ENCODE measurements around the gene RFNG. TPM values are rescaled to one million over a fixed set of nuclear protein-coding genes. Genes with fewer than 3 reads are reported as not detected.

The RFNG gene
- total and polyA plus RNA-seq, 4 donors: 29.1 to 38.2 (median 36.1) TPM

DNA sequence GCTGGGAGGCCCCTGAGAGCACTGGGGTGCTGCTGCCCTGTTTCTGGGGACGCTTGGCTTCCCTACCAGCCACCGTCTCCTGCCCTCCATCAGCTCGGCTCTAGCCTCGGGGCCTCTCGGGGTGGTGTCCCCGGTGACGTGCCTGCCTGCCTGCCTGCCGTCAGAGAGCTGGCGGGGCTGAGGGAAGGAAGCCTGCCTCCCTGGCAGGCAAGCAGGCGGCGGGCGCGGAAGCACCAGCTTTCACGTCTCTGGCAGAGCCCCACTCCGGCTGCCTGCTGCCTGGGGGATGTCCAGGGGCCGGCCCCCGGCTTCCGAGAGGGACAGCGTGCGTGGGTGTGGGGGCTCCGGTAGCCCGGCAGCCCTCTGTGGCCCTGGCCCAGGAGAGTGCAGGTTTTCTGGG lies 38.3 kb downstream of the RFNG start:
- DNase-seq: peak in 2 of 3 donors; percentile 48 to 51
- Histone ChIP-seq H3K36me3 (ENCODE audit: control insufficient read depth in 4 of 4, insufficient read depth in 4 of 4, low read length in 4 of 4) (peaks cover 0 to 27% (median 0%) of the 10 kb centered on the region in 4 donors), H3K4me1 (ENCODE audit: control insufficient read depth in 5 of 5, insufficient read depth in 5 of 5, low read length in 5 of 5) (peaks cover 0 to 27% (median 0%) of the 10 kb centered on the region in 5 donors), H3K4me3 (no peak overlapping the region), H3K9me3 (ENCODE audit: control insufficient read depth in 4 of 4, insufficient read depth in 3 of 4, low read length in 3 of 4) (no peaks in the 10 kb centered on the region), H3K9ac (ENCODE audit: insufficient read depth in 1 of 2, low read length in 2 of 2) (peak overlapping the region in 1 of 2 donors; percentile 39), H3K27me3 (ENCODE audit: control insufficient read depth in 3 of 3, insufficient read depth in 3 of 3, low read length in 2 of 3) (no peaks in the 10 kb centered on the region), H3K27ac (ENCODE audit: low read depth in 1 of 2, low read length in 1 of 2) (peak overlapping the region; percentile 23 to 73)
- no peak for ATAC-seq (ENCODE audit: insufficient read depth, low FRiP score)
- TF ChIP-seq, protein P1, sequence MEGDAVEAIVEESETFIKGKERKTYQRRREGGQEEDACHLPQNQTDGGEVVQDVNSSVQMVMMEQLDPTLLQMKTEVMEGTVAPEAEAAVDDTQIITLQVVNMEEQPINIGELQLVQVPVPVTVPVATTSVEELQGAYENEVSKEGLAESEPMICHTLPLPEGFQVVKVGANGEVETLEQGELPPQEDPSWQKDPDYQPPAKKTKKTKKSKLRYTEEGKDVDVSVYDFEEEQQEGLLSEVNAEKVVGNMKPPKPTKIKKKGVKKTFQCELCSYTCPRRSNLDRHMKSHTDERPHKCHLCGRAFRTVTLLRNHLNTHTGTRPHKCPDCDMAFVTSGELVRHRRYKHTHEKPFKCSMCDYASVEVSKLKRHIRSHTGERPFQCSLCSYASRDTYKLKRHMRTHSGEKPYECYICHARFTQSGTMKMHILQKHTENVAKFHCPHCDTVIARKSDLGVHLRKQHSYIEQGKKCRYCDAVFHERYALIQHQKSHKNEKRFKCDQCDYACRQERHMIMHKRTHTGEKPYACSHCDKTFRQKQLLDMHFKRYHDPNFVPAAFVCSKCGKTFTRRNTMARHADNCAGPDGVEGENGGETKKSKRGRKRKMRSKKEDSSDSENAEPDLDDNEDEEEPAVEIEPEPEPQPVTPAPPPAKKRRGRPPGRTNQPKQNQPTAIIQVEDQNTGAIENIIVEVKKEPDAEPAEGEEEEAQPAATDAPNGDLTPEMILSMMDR (IDR thresholded peaks at IDR 0.05; ENCODE audit: control extremely low read depth, extremely low read depth): no peak
- WGBS, 2 donors: 53 to 55% methylated on average over 15 to 22 of the region's 22 CpGs

DNA sequence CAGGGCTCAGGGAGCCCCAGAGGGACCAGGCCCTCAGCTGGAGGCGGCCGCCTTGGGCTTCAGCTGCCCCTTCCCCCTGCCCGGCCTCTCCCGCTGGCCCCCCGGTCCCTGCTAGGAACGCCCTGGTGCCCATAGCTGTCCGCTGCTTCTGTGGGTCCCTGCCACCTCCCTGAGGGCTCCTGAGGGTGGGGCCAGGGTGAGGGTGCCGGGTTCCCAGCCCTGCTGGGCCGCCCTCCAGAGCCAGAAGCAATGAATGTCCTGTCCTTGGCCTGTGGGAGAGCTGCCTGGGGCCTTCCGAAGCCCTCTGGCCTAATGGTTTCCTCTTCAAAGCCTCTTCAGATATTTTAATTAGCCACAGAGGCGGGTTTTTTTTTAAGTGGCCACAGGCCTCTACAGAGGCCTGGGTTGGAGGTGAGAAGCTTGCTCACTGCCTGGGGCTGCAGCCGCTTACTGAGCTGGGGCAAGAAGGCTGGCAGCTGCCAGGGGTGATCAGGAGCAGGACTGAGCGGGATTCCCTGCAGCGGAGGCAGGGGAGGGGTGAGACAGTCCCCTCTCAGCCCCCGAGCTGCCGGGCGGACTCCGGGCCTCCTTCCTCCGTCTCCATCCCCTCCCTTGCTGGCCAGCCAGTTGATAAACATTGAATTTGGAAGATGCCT lies 38.8 kb downstream of the RFNG start:
- peaks cover 0 to 25% (median 0%) of the 10 kb centered on the region in 4 donors for H3K36me3 ChIP-seq (ENCODE audit: control insufficient read depth in 4 of 4, insufficient read depth in 4 of 4, low read length in 4 of 4)
- H3K27me3 ChIP-seq (ENCODE audit: control insufficient read depth in 3 of 3, insufficient read depth in 3 of 3, low read length in 2 of 3): no peaks in the 10 kb centered on the region
- peak overlapping the region in 1 of 2 donors; percentile 39 for H3K9ac ChIP-seq (ENCODE audit: insufficient read depth in 1 of 2, low read length in 2 of 2)
- TF ChIP-seq, protein P1 (IDR thresholded peaks at IDR 0.05; ENCODE audit: control extremely low read depth, extremely low read depth): no peak
- DNase-seq: peak; percentile 35 to 48 (median 47)
- ATAC-seq (ENCODE audit: insufficient read depth, low FRiP score): peak; percentile 15
- 76 to 86% methylated on average over 18 to 19 of the region's 19 CpGs for WGBS, 2 donors
- no peak overlapping the region for H3K4me3 ChIP-seq
- H3K9me3 ChIP-seq (ENCODE audit: control insufficient read depth in 4 of 4, insufficient read depth in 3 of 4, low read length in 3 of 4): no peaks in the 10 kb centered on the region
- H3K27ac ChIP-seq (ENCODE audit: low read depth in 1 of 2, low read length in 1 of 2): peak overlapping the region; percentile 73 to 85
- H3K4me1 ChIP-seq (ENCODE audit: control insufficient read depth in 5 of 5, insufficient read depth in 5 of 5, low read length in 5 of 5): peaks cover 0 to 27% (median 0%) of the 10 kb centered on the region in 5 donors

DNA sequence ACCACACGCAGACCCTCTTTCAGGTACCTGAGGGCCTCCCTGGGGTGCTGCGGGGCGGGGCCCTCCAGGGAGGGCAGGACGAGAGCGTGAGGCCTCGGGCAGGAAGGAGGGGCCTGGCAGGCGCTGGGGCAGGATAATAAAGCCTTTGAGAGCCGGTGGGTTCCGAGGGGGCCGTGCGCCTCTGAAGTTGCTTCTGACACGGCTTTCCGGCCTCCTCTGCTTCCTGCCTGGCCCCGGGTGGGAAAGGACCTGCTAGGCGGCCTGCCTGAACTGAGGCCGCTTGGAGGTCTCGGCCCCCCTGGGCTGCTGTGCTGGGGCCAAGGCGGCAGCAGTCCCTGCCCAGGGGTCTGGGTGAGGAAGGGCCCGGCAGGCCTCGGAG lies 39.4 kb downstream of the RFNG start:
- no peaks in the 10 kb centered on the region for H3K27me3 ChIP-seq (ENCODE audit: control insufficient read depth in 3 of 3, insufficient read depth in 3 of 3, low read length in 2 of 3)
- H3K9me3 ChIP-seq (ENCODE audit: control insufficient read depth in 4 of 4, insufficient read depth in 3 of 4, low read length in 3 of 4): no peaks in the 10 kb centered on the region
- no peak overlapping the region for H3K4me3 ChIP-seq
- peaks cover 0 to 23% (median 0%) of the 10 kb centered on the region in 4 donors for H3K36me3 ChIP-seq (ENCODE audit: control insufficient read depth in 4 of 4, insufficient read depth in 4 of 4, low read length in 4 of 4)
- no peak overlapping the region for H3K9ac ChIP-seq (ENCODE audit: insufficient read depth in 1 of 2, low read length in 2 of 2)
- H3K4me1 ChIP-seq (ENCODE audit: control insufficient read depth in 5 of 5, insufficient read depth in 5 of 5, low read length in 5 of 5): peaks cover 0 to 27% (median 0%) of the 10 kb centered on the region in 5 donors
- 60 to 66% methylated on average over 19 to 20 of the region's 20 CpGs for WGBS, 2 donors
- TF ChIP-seq, protein P1 (IDR thresholded peaks at IDR 0.05; ENCODE audit: control extremely low read depth, extremely low read depth): no peak
- ATAC-seq (ENCODE audit: insufficient read depth, low FRiP score) (no peak), DNase-seq (peak in 2 of 3 donors; percentile 61 to 70)
- peak overlapping the region in 1 of 2 donors; percentile 85 for H3K27ac ChIP-seq (ENCODE audit: low read depth in 1 of 2, low read length in 1 of 2)

Measured in lung (tissue), 12 donors.